KMS-11 (cell line): ENCODE results near the gene PLPPR4.

Source experiments
- H2AFZ ChIP-seq: fragments of 200-600 bp; sonication (generic); 2 replicates; pipeline ENCODE4 v1.6.1; 2016; ENCODE audit warnings: antibody characterized with exemption, mixed run types, low read depth
- H3K27ac ChIP-seq: fragments of 200-600 bp; sonication (generic); 2 replicates; pipeline ENCODE4 v1.6.1; 2016; ENCODE audit warnings: mild to moderate bottlenecking, mixed run types
- H3K27me3 ChIP-seq: fragments of 200-600 bp; sonication (generic); 2 replicates; pipeline ENCODE4 v1.6.1; 2017; ENCODE audit warnings: mild to moderate bottlenecking, low read depth, mixed run types, moderate library complexity; ENCODE audit not compliant: insufficient read depth
- H3K36me3 ChIP-seq: fragments of 200-600 bp; sonication (generic); 2 replicates; pipeline ENCODE4 v1.6.1; 2017; ENCODE audit warnings: mild to moderate bottlenecking, mixed run types; ENCODE audit not compliant: insufficient read depth
- H3K4me1 ChIP-seq: fragments of 200-600 bp; sonication (generic); 2 replicates; pipeline ENCODE4 v1.6.1; 2016; ENCODE audit warnings: mild to moderate bottlenecking, low read depth, mixed run types; ENCODE audit not compliant: poor library complexity, severe bottlenecking
- H3K4me2 ChIP-seq: fragments of 200-600 bp; sonication (generic); 2 replicates; pipeline ENCODE4 v1.7.0; 2016; ENCODE audit warnings: mild to moderate bottlenecking, mixed run types
- H3K4me3 ChIP-seq: fragments of 200-600 bp; sonication (generic); IDR thresholded peaks from 2 replicates; pipeline ENCODE4 v1.6.1; 2017; ENCODE audit warnings: low read depth, low read length, mixed read lengths; ENCODE audit not compliant: insufficient read depth
- H3K79me2 ChIP-seq: fragments of 200-600 bp; sonication (generic); 2 replicates; pipeline ENCODE4 v1.6.1; 2016; ENCODE audit warnings: low read depth, mixed run types; ENCODE audit not compliant: insufficient read depth
- H3K9ac ChIP-seq: fragments of 200-600 bp; sonication (generic); 2 replicates; pipeline ENCODE4 v1.6.1; 2016; ENCODE audit warnings: mild to moderate bottlenecking, mixed run types
- H4K20me1 ChIP-seq: fragments of 200-600 bp; sonication (generic); 2 replicates; pipeline ENCODE4 v1.6.1; 2016; ENCODE audit warnings: mild to moderate bottlenecking, mixed run types; ENCODE audit not compliant: insufficient read depth
- CTCF ChIP-seq: fragments of 200-600 bp; sonication (generic); conservative IDR thresholded peaks from 2 replicates; pipeline ENCODE4 v1.6.1; 2017; ENCODE audit warnings: low read depth, mild to moderate bottlenecking, antibody characterized with exemption, low read length, moderate library complexity, mixed read lengths

The PLPPR4 gene

GRCh38 chr1:99332561-99332960, 68.3 kb downstream of the PLPPR4 start:
- H3K4me3 ChIP-seq: no peak overlapping the region
- no peaks in the 10 kb centered on the region for H3K27me3 ChIP-seq
- H2AFZ ChIP-seq: no peak overlapping the region
- H4K20me1 ChIP-seq: no peaks in the 10 kb centered on the region
- H3K27ac ChIP-seq: no peak overlapping the region
- no peaks in the 10 kb centered on the region for H3K4me1 ChIP-seq
- H3K79me2 ChIP-seq: no peaks in the 10 kb centered on the region
- no peak overlapping the region for H3K4me2 ChIP-seq
- no peak overlapping the region for H3K9ac ChIP-seq
- no peaks in the 10 kb centered on the region for H3K36me3 ChIP-seq
- TF ChIP-seq CTCF: no peak

- H3K4me2 ChIP-seq: no peak overlapping the region
- H3K4me3 ChIP-seq: no peak overlapping the region
- H3K4me1 ChIP-seq: no peaks in the 10 kb centered on the region
- H3K9ac ChIP-seq: no peak overlapping the region
- no peak overlapping the region for H2AFZ ChIP-seq
- no peak overlapping the region for H3K27ac ChIP-seq
- no peaks in the 10 kb centered on the region for H3K79me2 ChIP-seq
- no peak for TF ChIP-seq CTCF
- H3K27me3 ChIP-seq: no peaks in the 10 kb centered on the region
- H4K20me1 ChIP-seq: no peaks in the 10 kb centered on the region
- no peaks in the 10 kb centered on the region for H3K36me3 ChIP-seq
These were observed 70.7 kb downstream of the PLPPR4 start for GRCh38 chr1:99334991-99335390.

- H3K4me1 ChIP-seq: no peaks in the 10 kb centered on the region
- H3K9ac ChIP-seq: no peak overlapping the region
- no peaks in the 10 kb centered on the region for H3K79me2 ChIP-seq
- H3K4me3 ChIP-seq: no peak overlapping the region
- no peak for TF ChIP-seq CTCF
- H3K4me2 ChIP-seq: no peak overlapping the region
- no peaks in the 10 kb centered on the region for H3K36me3 ChIP-seq
- H4K20me1 ChIP-seq: no peaks in the 10 kb centered on the region
- H3K27ac ChIP-seq: no peak overlapping the region
- H3K27me3 ChIP-seq: no peaks in the 10 kb centered on the region
- no peak overlapping the region for H2AFZ ChIP-seq
These were observed 82.9 kb downstream of the PLPPR4 start for GRCh38 chr1:99347041-99347684.

GRCh38 chr1:99348397-99349132, 84.3 kb downstream of the PLPPR4 start:
- no peak overlapping the region for H3K4me3 ChIP-seq

More at GRCh38 chr1:99348397-99349132, 84.3 kb downstream of the PLPPR4 start:
- TF ChIP-seq CTCF: no peak
- H3K36me3 ChIP-seq: no peaks in the 10 kb centered on the region
- no peak overlapping the region for H3K4me2 ChIP-seq
- no peak overlapping the region for H3K9ac ChIP-seq
- no peaks in the 10 kb centered on the region for H3K79me2 ChIP-seq
- H3K27ac ChIP-seq: no peak overlapping the region
- no peaks in the 10 kb centered on the region for H3K4me1 ChIP-seq
- no peaks in the 10 kb centered on the region for H4K20me1 ChIP-seq
- no peaks in the 10 kb centered on the region for H3K27me3 ChIP-seq
- H2AFZ ChIP-seq: no peak overlapping the region
